ENCODE data around the gene PPP2R5C.

The PPP2R5C gene

DNA sequence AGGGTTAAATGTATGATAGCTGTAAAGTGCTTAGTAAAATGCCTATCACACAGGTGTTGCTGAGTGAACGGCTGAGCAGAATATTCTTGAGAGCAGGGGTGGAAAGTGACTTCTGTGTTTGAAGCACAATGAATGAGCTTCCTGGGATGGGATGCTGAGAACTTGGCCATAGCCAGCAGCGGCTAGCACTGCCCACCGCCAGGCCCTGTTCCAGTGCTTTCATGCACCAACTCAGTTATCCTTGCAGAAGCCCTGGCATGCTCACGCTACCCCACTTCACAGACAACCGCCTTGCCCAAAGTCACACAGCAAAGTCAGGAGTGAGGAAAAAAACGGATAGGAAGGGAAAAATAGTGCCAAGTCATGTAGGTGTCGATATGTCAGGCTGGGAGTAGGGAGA lies 213.7 kb downstream of the PPP2R5C start:
- DNase-seq: no peak

All from SW 1271 (cell line).